ENCODE results near the gene NRXN2.
A peak's percentile ranks its signal among the peaks of the same experiment; 100 is the strongest.

The NRXN2 gene

DNA sequence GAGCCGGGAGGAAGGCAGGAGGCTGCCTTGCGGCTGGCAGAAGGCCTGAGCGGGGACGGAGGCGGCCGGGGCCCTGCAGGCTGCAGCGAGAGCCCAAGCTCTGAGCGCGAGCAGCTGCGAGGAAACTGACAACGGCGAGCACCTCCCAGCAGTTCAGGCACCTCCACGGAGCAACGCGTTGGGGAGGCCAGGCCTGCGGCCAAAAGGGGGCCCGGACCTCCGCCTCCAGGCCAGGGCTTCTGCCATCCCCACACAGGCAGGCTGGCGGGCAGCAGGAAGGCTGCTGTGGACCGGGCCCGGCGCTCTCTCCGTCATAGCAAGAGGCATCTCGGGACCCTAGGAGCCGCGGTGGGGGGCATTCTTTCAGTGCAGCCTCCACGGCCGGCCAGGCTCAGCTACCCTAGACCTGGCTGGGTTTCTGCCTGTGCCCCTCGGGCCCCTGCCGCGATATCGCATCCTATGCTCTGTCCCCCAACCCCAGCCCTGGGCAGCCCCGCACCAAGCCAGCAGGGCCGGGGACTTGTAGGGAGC, 154.9 kb downstream of the NRXN2 start:
- no peaks in the 10 kb centered on the region for H3K4me1 ChIP-seq (ENCODE audit: control insufficient read depth, insufficient read depth, low read length)
- no peak overlapping the region for H3K27ac ChIP-seq (ENCODE audit: extremely low read depth, low read depth, low read length)
- TF ChIP-seq PRDM10 (tag by site-specific recombination; IDR thresholded peaks at IDR 0.05) = no peak
- no peak for TF ChIP-seq OSR2 (tag by site-specific recombination; IDR thresholded peaks at IDR 0.05)
- POLR2A ChIA-PET = interaction anchor here (1.2 kb wide), 1 partner anchor 76 kb away, joined by 5 read pairs; no protein-coding TSS in a partner anchor
- H3K4me3 ChIP-seq (ENCODE audit: low read depth, low read length) = no peak overlapping the region
- no peaks in the 10 kb centered on the region for H3K36me3 ChIP-seq (ENCODE audit: control insufficient read depth in 2 of 2, insufficient read depth in 1 of 2, low read length in 2 of 2)
- H3K9me3 ChIP-seq (ENCODE audit: control insufficient read depth, insufficient read depth, low read depth, low read length) = no peaks in the 10 kb centered on the region
- CTCF ChIA-PET = interaction anchor here (1.7 kb wide), 1 partner anchor 118 kb away, joined by 5 read pairs; no protein-coding TSS in a partner anchor

GRCh38 chr11:64566915-64567891, 155.8 kb downstream of the NRXN2 start:
- H3K4me1 ChIP-seq (ENCODE audit: control insufficient read depth, insufficient read depth, low read length) = no peaks in the 10 kb centered on the region
- H3K4me3 ChIP-seq (ENCODE audit: low read depth, low read length) = no peak overlapping the region
- peak overlapping the region; percentile 25; the same call in 1 of the 2 replicates for H3K27ac ChIP-seq (ENCODE audit: extremely low read depth, low read depth, low read length)
- CTCF ChIA-PET = interaction anchor here (1.2 to 1.7 kb wide), 2 partner anchors 118 to 120 kb away, joined by 3 to 5 read pairs; no protein-coding TSS in a partner anchor
- TF ChIP-seq ZNF843 (tag by site-specific recombination; IDR thresholded peaks at IDR 0.05) (no peak), CTCF (tag by site-specific recombination; IDR thresholded peaks at IDR 0.05) (no peak), ZNF423 (tag by site-specific recombination; IDR thresholded peaks at IDR 0.05) (no peak), TCF7L2 (IDR thresholded peaks at IDR 0.05; ENCODE audit: borderline replicate concordance, low read depth, low read length) (no peak), ZNF398 (tag by site-specific recombination; IDR thresholded peaks at IDR 0.05) (no peak), ZNF112 (tag by site-specific recombination; IDR thresholded peaks at IDR 0.05) (no peak), SP3 (tag by site-specific recombination; IDR thresholded peaks at IDR 0.05) (no peak; the same call in 1 of the 2 replicates), ZFP41 (tag by site-specific recombination; IDR thresholded peaks at IDR 0.05; ENCODE audit: borderline replicate concordance) (no peak), ZNF473 (tag by site-specific recombination; IDR thresholded peaks at IDR 0.05) (no peak), ZNF670 (tag by site-specific recombination; IDR thresholded peaks at IDR 0.05; ENCODE audit: low read depth) (no peak), ZNF37A (tag by site-specific recombination; IDR thresholded peaks at IDR 0.05) (no peak), ZNF785 (tag by site-specific recombination; IDR thresholded peaks at IDR 0.05) (no peak), ZBTB6 (tag by site-specific recombination; IDR thresholded peaks at IDR 0.05) (no peak), ZNF664 (tag by site-specific recombination; IDR thresholded peaks at IDR 0.05) (no peak)
- TF ChIP-seq, protein P1, sequence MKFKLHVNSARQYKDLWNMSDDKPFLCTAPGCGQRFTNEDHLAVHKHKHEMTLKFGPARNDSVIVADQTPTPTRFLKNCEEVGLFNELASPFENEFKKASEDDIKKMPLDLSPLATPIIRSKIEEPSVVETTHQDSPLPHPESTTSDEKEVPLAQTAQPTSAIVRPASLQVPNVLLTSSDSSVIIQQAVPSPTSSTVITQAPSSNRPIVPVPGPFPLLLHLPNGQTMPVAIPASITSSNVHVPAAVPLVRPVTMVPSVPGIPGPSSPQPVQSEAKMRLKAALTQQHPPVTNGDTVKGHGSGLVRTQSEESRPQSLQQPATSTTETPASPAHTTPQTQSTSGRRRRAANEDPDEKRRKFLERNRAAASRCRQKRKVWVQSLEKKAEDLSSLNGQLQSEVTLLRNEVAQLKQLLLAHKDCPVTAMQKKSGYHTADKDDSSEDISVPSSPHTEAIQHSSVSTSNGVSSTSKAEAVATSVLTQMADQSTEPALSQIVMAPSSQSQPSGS (tag by site-specific recombination; IDR thresholded peaks at IDR 0.05; ENCODE audit: low read depth) = no peak
- POLR2A ChIA-PET = interaction anchor here (0.7 to 1.2 kb wide), 3 partner anchors 77 to 176 kb away, joined by 3 to 5 read pairs (median 4); no protein-coding TSS in a partner anchor
- no peaks in the 10 kb centered on the region for H3K9me3 ChIP-seq (ENCODE audit: control insufficient read depth, insufficient read depth, low read depth, low read length)
- H3K36me3 ChIP-seq (ENCODE audit: control insufficient read depth in 2 of 2, insufficient read depth in 1 of 2, low read length in 2 of 2) = no peaks in the 10 kb centered on the region
